KMS-11 (cell line): ENCODE data around the gene C19orf25.
"Not testable (repeated sequence)": the region's sequence is repeated elsewhere in the genome, so short reads cannot be mapped to it uniquely, and the experiment has no call there.

Experiments
- H2AFZ ChIP-seq: fragments of 200-600 bp; sonication (generic); 2 replicates; pipeline ENCODE4 v1.6.1; 2016; ENCODE audit warnings: antibody characterized with exemption, mixed run types, low read depth
- H3K27ac ChIP-seq: fragments of 200-600 bp; sonication (generic); 2 replicates; pipeline ENCODE4 v1.6.1; 2016; ENCODE audit warnings: mild to moderate bottlenecking, mixed run types
- H3K27me3 ChIP-seq: fragments of 200-600 bp; sonication (generic); 2 replicates; pipeline ENCODE4 v1.6.1; 2017; ENCODE audit warnings: mild to moderate bottlenecking, low read depth, mixed run types, moderate library complexity; ENCODE audit not compliant: insufficient read depth
- H3K36me3 ChIP-seq: fragments of 200-600 bp; sonication (generic); 2 replicates; pipeline ENCODE4 v1.6.1; 2017; ENCODE audit warnings: mild to moderate bottlenecking, mixed run types; ENCODE audit not compliant: insufficient read depth
- H3K4me1 ChIP-seq: fragments of 200-600 bp; sonication (generic); 2 replicates; pipeline ENCODE4 v1.6.1; 2016; ENCODE audit warnings: mild to moderate bottlenecking, low read depth, mixed run types; ENCODE audit not compliant: poor library complexity, severe bottlenecking
- H3K4me2 ChIP-seq: fragments of 200-600 bp; sonication (generic); 2 replicates; pipeline ENCODE4 v1.7.0; 2016; ENCODE audit warnings: mild to moderate bottlenecking, mixed run types
- H3K4me3 ChIP-seq: fragments of 200-600 bp; sonication (generic); IDR thresholded peaks from 2 replicates; pipeline ENCODE4 v1.6.1; 2017; ENCODE audit warnings: low read depth, low read length, mixed read lengths; ENCODE audit not compliant: insufficient read depth
- H3K79me2 ChIP-seq: fragments of 200-600 bp; sonication (generic); 2 replicates; pipeline ENCODE4 v1.6.1; 2016; ENCODE audit warnings: low read depth, mixed run types; ENCODE audit not compliant: insufficient read depth
- H3K9ac ChIP-seq: fragments of 200-600 bp; sonication (generic); 2 replicates; pipeline ENCODE4 v1.6.1; 2016; ENCODE audit warnings: mild to moderate bottlenecking, mixed run types
- H4K20me1 ChIP-seq: fragments of 200-600 bp; sonication (generic); 2 replicates; pipeline ENCODE4 v1.6.1; 2016; ENCODE audit warnings: mild to moderate bottlenecking, mixed run types; ENCODE audit not compliant: insufficient read depth
- TF ChIP-seq, protein P1 (sequence below): fragments of 200-600 bp; sonication (generic); conservative IDR thresholded peaks from 2 replicates; pipeline ENCODE4 v1.6.1; 2017; ENCODE audit warnings: low read depth, mild to moderate bottlenecking, antibody characterized with exemption, low read length, moderate library complexity, mixed read lengths

C19orf25 gene

DNA sequence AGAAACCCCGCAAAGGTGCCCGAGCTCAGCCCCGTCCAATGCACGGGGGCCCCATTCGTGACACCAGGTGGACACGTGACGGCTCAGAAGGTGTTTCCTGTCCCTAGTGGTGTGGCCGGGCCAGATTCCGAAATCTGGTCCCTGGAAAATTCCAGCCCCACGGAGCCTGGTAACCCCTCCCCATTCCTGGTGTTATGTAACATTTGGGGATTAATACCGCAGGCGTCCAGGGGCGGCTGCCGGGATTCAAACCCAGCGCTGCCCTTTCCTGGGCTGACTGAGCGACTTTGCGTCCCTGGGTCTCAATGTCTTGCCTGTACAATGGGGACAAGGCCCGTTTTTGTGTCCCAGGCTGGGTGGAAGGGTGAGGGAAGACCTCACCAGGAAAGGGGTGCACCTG lies 43.8 kb upstream of the C19orf25 start:
- TF ChIP-seq, protein P1, sequence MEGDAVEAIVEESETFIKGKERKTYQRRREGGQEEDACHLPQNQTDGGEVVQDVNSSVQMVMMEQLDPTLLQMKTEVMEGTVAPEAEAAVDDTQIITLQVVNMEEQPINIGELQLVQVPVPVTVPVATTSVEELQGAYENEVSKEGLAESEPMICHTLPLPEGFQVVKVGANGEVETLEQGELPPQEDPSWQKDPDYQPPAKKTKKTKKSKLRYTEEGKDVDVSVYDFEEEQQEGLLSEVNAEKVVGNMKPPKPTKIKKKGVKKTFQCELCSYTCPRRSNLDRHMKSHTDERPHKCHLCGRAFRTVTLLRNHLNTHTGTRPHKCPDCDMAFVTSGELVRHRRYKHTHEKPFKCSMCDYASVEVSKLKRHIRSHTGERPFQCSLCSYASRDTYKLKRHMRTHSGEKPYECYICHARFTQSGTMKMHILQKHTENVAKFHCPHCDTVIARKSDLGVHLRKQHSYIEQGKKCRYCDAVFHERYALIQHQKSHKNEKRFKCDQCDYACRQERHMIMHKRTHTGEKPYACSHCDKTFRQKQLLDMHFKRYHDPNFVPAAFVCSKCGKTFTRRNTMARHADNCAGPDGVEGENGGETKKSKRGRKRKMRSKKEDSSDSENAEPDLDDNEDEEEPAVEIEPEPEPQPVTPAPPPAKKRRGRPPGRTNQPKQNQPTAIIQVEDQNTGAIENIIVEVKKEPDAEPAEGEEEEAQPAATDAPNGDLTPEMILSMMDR: no peak
- no peaks in the 10 kb centered on the region for H3K79me2 ChIP-seq
- H3K9ac ChIP-seq: no peak overlapping the region
- H3K4me3 ChIP-seq: no peak overlapping the region
- no peaks in the 10 kb centered on the region for H4K20me1 ChIP-seq
- peaks cover 6% of the 10 kb centered on the region for H3K4me1 ChIP-seq
- H3K27ac ChIP-seq: no peak overlapping the region
- H2AFZ ChIP-seq: no peak overlapping the region
- no peak overlapping the region for H3K4me2 ChIP-seq
- H3K27me3 ChIP-seq: peaks cover 44% of the 10 kb centered on the region
- no peaks in the 10 kb centered on the region for H3K36me3 ChIP-seq

DNA sequence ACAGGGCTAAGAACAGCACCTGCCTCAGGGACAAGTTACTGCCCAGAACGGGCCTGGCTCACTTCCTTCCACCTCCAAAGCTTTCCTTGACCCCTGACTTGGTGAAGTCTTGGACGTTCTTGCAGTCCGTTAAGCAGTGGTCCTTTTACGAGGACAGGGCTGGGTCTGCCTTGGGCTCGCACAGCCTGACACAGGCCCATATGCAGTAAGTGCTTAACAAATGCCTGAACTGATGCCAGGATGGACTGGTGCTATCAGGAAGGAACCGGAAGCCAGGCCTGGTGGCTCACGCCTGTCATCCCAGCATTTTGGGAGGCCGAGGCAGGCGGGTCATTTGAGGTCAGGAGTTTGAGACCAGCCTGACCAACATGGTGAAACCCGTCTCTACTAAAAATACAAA lies 43.0 kb upstream of the C19orf25 start:
- TF ChIP-seq, protein P1: no peak
- no peak overlapping the region for H3K9ac ChIP-seq
- H2AFZ ChIP-seq: no peak overlapping the region

DNA sequence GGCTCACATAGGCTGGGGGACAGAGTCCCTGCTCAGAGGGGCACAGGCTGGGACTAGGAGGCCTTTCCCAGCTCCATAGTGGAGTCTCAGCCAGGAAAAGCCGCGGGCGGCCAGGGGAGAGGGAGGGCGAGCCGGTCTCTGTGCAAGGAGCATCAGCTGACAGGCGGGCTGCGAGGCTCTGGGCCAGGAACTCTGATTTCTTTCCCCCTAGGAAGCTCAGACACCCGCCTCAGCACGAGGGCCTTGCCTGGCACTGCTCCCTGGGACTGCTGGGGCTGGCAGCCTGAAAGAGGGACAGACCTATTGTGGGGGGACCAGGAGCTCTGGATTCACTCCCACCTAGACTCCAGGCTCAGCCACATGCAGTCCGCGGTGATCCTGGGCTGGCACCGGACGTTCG lies 42.6 kb upstream of the C19orf25 start:
- peaks cover 6% of the 10 kb centered on the region for H3K4me1 ChIP-seq
- H3K27ac ChIP-seq: no peak overlapping the region
- no peak overlapping the region for H2AFZ ChIP-seq
- no peak overlapping the region for H3K9ac ChIP-seq
- no peaks in the 10 kb centered on the region for H3K79me2 ChIP-seq
- TF ChIP-seq, protein P1: no peak
- no peaks in the 10 kb centered on the region for H3K36me3 ChIP-seq
- H3K4me3 ChIP-seq: no peak overlapping the region
- H3K27me3 ChIP-seq: peaks cover 39% of the 10 kb centered on the region
- no peaks in the 10 kb centered on the region for H4K20me1 ChIP-seq
- no peak overlapping the region for H3K4me2 ChIP-seq

More for the DNA sequence above, 43.0 kb upstream of the C19orf25 start:
- H3K79me2 ChIP-seq: no peaks in the 10 kb centered on the region
- H3K4me2 ChIP-seq: no peak overlapping the region
- peaks cover 6% of the 10 kb centered on the region for H3K4me1 ChIP-seq
- no peaks in the 10 kb centered on the region for H3K36me3 ChIP-seq
- H3K27ac ChIP-seq: no peak overlapping the region
- no peak overlapping the region for H3K4me3 ChIP-seq
- no peaks in the 10 kb centered on the region for H4K20me1 ChIP-seq
- H3K27me3 ChIP-seq: peaks cover 41% of the 10 kb centered on the region

DNA sequence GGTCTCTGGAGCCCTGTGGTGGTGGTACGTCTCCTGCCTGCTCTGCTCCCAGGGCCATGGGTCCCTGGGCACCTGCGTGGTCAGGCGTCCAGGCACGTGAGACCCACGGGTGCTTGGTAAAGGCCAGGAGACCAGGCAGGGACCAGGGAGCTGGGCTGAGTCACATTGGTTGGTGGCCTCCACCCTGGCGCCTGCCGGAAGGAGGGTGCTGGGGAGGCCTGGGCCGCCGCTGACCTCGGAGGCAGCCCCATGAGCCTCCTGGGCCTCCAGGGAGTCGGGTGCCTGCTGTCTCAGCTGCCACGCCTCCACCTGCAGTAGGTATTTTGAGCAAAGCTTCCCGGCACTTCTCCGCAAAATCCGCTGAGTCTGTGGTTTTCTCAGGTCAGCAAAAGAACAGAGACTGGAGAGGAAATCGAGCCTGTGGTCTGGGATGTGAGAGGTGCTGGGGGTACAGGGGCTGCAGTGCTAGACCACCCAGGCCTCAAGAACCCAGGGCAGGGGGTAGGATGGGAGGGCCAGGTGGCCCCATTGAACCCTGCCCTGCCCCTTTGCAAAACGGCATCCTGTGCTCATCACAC lies 41.3 kb upstream of the C19orf25 start:
- no peak overlapping the region for H3K4me3 ChIP-seq
- no peaks in the 10 kb centered on the region for H3K36me3 ChIP-seq
- H3K27ac ChIP-seq: no peak overlapping the region
- no peaks in the 10 kb centered on the region for H4K20me1 ChIP-seq
- TF ChIP-seq, protein P1: no peak
- H2AFZ ChIP-seq: no peak overlapping the region
- no peak overlapping the region for H3K9ac ChIP-seq
- H3K4me2 ChIP-seq: no peak overlapping the region
- peaks cover 31% of the 10 kb centered on the region for H3K27me3 ChIP-seq
- H3K4me1 ChIP-seq: peaks cover 6% of the 10 kb centered on the region
- H3K79me2 ChIP-seq: no peaks in the 10 kb centered on the region

DNA sequence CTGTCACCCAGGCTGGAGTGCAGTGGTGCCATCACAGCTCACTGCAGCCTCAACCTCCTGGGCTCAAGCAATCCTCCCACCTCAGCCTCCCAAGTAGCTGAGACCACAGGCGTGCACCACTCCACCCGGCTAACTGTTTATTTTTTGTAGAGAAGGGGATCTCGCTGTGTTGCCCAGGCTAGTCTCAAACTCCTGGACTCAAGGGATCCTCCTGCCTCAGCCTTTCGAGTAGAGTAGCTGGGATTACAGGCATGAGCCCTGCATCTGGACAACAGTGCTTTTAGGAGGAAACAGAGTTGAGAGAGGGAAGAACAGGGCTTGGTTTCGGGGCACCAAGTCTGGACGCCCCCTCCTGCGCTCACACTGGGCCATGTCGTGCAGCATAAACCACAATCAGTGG lies 40.8 kb upstream of the C19orf25 start:
- peaks cover 35% of the 10 kb centered on the region for H3K27me3 ChIP-seq
- not testable (repeated sequence) for H3K4me1 ChIP-seq, H3K4me3 ChIP-seq, H3K4me2 ChIP-seq, H4K20me1 ChIP-seq, H3K27ac ChIP-seq, H2AFZ ChIP-seq, H3K36me3 ChIP-seq, H3K9ac ChIP-seq, H3K79me2 ChIP-seq
